HepG2 (cell line): ENCODE data around the gene AMPD2. TPM values are rescaled to one million over a fixed set of nuclear protein-coding genes. Genes with fewer than 3 reads are reported as not detected.

ENCODE experiments used
- ATF3 ChIP-seq: sonication (generic); formaldehyde crosslinking; IDR thresholded peaks from 2 replicates; pipeline ENCODE4 v1.4.0; 2020; ENCODE audit warnings: missing genetic modification reagents
- FOXP4 ChIP-seq: sonication (generic); formaldehyde crosslinking; IDR thresholded peaks from 2 replicates; pipeline ENCODE4 v1.4.0; 2020; ENCODE audit warnings: missing genetic modification reagents
- MNT ChIP-seq: fragments of 450-650 bp; IDR thresholded peaks from 2 replicates; pipeline ENCODE4 v1.6.1; 2016
- POGK ChIP-seq: sonication (generic); formaldehyde crosslinking; conservative IDR thresholded peaks from 2 replicates; pipeline ENCODE4 v1.8.0; 2022; ENCODE audit warnings: mild to moderate bottlenecking, moderate library complexity, missing genetic modification reagents
- ZFX ChIP-seq: sonication (generic); formaldehyde crosslinking; IDR thresholded peaks from 2 replicates; pipeline ENCODE4 v1.4.0; 2020; ENCODE audit warnings: mild to moderate bottlenecking, low read depth, missing genetic modification reagents, moderate library complexity
- ZNF234 ChIP-seq: sonication (generic); formaldehyde crosslinking; conservative IDR thresholded peaks from 2 replicates; pipeline ENCODE4 v1.5.1; 2020; ENCODE audit warnings: mild to moderate bottlenecking, missing genetic modification reagents
- ZNF530 ChIP-seq: sonication (generic); formaldehyde crosslinking; IDR thresholded peaks from 2 replicates; pipeline ENCODE4 v1.5.0; 2020; ENCODE audit warnings: low read depth, mild to moderate bottlenecking, missing genetic modification reagents
- ZNF574 ChIP-seq: sonication (generic); formaldehyde crosslinking; IDR thresholded peaks from 2 replicates; pipeline ENCODE4 v1.4.0; 2020; ENCODE audit warnings: missing genetic modification reagents
- ZXDC ChIP-seq: sonication (generic); formaldehyde crosslinking; IDR thresholded peaks from 2 replicates; pipeline ENCODE4 v1.5.0; 2020; ENCODE audit warnings: mild to moderate bottlenecking, missing genetic modification reagents
- polyA plus RNA-seq, 8 experiments: library from polyadenylated mRNA; depleted of rRNA in 3 of 8; stranded (reverse) in 7 of 8; unstranded in 1 of 8; fragments of >200 nt; fragmentation: Illumina TruSeq in 4 of 8; extraction: Trizol in 4 of 8; gene quantifications; 2 replicates each; pipeline versions ENCODE4 v1.2.1 to v1.2.3, GENCODE V29; 2011 to 2016; ENCODE audit warnings: low read depth in 4 of 8, missing spikeins in 1 of 8, mixed read lengths in 1 of 8; ENCODE audit not compliant: insufficient read depth in 1 of 8
- total RNA-seq, 5 experiments: library from RNA; depleted of rRNA; stranded (reverse); fragments of >200 nt; fragmentation: Illumina TruSeq; extraction: Trizol; gene quantifications; 2 replicates each; pipeline ENCODE4 v1.2.3, GENCODE V29; 2016; ENCODE audit warnings: low read depth in 1 of 5

AMPD2 gene
- total and polyA plus RNA-seq, 2 of the 13 experiments (the other 11 are each of a cell fraction or from before 2014, with no cell fraction given) = 62.3 to 82.0 TPM

- 0 out of 2 replicates have a peak, but pooled peaks have one; percentile 22 for TF ChIP-seq FOXP4 (CRISPR knock-in tag)
- no peak for TF ChIP-seq ZNF530 (CRISPR knock-in tag)
- no peak for TF ChIP-seq ZXDC (CRISPR knock-in tag)
- no peak for TF ChIP-seq ATF3 (CRISPR knock-in tag)
- TF ChIP-seq ZNF574 (CRISPR knock-in tag) = peak; percentile 44; the same call in 1 of the 2 replicates
- TF ChIP-seq ZNF234 (CRISPR knock-in tag) = no peak
- TF ChIP-seq MNT = no peak
- TF ChIP-seq POGK (CRISPR knock-in tag) = no peak
- peak; percentile 65; the same call in 1 of the 2 replicates for TF ChIP-seq ZFX (CRISPR knock-in tag)
These were observed 1.2 kb downstream of the AMPD2 start (continued) for GRCh38 chr1:109620841-109621286.
